Esophagus squamous epithelium (tissue), 4 donors: ENCODE data around the gene ADARB2.

Source experiments
- POLR2A ChIP-seq, 4 donors: fragments of 450-650 bp; IDR thresholded peaks; one replicate each; pipeline ENCODE4 v1.6.1; 2017; ENCODE audit warnings: antibody characterized with exemption in 4 of 4, mild to moderate bottlenecking in 4 of 4, moderate library complexity in 3 of 4
- TF ChIP-seq, protein P1 (sequence below), 6 experiments: fragments of 450-650 bp in 4 of 6; fragments of 200-600 bp in 2 of 6; sonication (generic) in 2 of 6; IDR thresholded peaks; one replicate each; pipeline ENCODE4 v1.5.1; 2016 to 2019; ENCODE audit warnings: antibody characterized with exemption in 6 of 6, mild to moderate bottlenecking in 4 of 6, moderate library complexity in 4 of 6

DNA sequence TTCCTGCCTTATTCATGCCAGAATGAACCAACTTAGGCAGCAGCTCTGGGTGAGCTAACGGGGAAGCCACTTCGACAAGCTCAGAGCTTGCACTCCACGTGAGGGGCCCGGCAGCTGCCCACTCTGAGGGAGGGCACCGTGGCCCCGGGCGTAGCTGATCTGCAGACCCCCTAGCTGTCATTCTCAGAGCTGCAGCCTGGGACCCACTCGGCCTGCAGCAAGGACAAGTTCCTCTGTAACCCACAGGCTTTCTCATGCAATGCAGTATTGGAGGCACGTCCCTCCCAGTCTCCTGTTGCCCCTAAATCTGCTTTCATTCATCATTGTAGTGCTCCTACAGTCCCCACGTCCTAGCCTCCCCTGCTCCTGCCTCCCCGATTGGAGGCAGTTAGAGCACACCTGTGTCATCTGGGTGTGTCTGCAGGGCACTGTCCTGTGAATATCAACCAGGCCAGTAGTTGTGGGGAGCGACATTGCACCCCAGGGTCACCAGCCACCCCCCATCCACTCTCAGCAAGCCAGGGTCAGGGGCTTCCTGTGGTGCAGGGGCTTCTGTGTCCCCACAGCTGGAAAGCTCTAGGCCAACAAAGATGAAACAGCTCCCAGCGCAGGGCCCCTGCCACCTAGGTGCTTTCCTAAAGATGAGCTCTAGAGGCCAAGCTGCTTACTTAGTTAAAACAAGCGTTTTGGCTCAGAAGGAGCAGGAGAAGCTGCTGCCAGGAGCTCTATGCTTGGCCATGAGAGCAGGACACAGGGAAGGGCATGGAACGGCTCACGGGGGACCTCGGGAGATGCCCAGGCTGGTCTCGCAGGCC, 333.6 kb downstream of the ADARB2 start:
- TF ChIP-seq, protein P1, sequence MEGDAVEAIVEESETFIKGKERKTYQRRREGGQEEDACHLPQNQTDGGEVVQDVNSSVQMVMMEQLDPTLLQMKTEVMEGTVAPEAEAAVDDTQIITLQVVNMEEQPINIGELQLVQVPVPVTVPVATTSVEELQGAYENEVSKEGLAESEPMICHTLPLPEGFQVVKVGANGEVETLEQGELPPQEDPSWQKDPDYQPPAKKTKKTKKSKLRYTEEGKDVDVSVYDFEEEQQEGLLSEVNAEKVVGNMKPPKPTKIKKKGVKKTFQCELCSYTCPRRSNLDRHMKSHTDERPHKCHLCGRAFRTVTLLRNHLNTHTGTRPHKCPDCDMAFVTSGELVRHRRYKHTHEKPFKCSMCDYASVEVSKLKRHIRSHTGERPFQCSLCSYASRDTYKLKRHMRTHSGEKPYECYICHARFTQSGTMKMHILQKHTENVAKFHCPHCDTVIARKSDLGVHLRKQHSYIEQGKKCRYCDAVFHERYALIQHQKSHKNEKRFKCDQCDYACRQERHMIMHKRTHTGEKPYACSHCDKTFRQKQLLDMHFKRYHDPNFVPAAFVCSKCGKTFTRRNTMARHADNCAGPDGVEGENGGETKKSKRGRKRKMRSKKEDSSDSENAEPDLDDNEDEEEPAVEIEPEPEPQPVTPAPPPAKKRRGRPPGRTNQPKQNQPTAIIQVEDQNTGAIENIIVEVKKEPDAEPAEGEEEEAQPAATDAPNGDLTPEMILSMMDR (IDR thresholded peaks at IDR 0.05): no peak
- TF ChIP-seq POLR2A (IDR thresholded peaks at IDR 0.05): no peak
